WI38 (cell line): ENCODE measurements around the gene ABTB2.
"Not testable (repeated sequence)": the region's sequence is repeated elsewhere in the genome, so short reads cannot be mapped to it uniquely, and the experiment has no call there.

ENCODE experiments used
- H3K4me3 ChIP-seq: 2 replicates; pipeline ENCODE4 v1.5.1; 2011; ENCODE audit warnings: low read depth, mild to moderate bottlenecking, control low read depth, low read length
- TF ChIP-seq, protein P1 (sequence below): IDR thresholded peaks from 2 replicates; pipeline ENCODE4 v1.5.1; 2012; ENCODE audit warnings: low read depth, mild to moderate bottlenecking, control low read depth, low read length

Gene ABTB2

GRCh38 chr11:34397120-34397519 lies 39.3 kb upstream of the ABTB2 start:
- H3K4me3 ChIP-seq = no peak overlapping the region
- TF ChIP-seq, protein P1, sequence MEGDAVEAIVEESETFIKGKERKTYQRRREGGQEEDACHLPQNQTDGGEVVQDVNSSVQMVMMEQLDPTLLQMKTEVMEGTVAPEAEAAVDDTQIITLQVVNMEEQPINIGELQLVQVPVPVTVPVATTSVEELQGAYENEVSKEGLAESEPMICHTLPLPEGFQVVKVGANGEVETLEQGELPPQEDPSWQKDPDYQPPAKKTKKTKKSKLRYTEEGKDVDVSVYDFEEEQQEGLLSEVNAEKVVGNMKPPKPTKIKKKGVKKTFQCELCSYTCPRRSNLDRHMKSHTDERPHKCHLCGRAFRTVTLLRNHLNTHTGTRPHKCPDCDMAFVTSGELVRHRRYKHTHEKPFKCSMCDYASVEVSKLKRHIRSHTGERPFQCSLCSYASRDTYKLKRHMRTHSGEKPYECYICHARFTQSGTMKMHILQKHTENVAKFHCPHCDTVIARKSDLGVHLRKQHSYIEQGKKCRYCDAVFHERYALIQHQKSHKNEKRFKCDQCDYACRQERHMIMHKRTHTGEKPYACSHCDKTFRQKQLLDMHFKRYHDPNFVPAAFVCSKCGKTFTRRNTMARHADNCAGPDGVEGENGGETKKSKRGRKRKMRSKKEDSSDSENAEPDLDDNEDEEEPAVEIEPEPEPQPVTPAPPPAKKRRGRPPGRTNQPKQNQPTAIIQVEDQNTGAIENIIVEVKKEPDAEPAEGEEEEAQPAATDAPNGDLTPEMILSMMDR = no peak

DNA sequence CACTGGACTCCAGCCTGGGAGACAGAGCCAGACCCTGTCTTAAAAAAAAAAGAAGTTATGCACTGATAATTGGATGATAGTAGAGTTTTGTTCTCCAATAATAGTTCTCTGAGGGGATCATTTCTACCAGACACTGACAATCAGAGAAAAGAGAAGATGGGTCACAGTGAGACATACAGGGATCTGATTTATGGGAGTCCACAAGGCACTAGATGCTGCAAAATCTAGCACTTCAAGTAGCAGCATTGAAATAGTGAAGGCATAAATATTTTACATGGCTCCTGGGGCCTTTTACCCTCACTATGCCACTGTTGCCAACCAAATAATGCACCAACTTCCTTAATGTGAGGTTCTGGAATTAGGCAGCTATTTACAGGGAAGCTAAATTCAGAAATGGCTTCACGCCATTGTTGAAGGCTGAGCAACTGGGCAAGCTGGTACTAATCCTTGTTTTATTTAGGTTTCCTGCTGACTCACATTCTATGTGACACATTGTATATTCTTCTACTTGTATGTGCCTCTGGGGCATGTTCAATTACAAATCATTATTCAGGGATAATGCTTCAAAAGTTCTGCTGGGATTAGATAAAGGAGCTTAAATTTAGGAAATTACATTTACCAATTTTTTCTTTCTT lies 38.2 kb upstream of the ABTB2 start:
- no peak overlapping the region for H3K4me3 ChIP-seq
- TF ChIP-seq, protein P1 = no peak

DNA sequence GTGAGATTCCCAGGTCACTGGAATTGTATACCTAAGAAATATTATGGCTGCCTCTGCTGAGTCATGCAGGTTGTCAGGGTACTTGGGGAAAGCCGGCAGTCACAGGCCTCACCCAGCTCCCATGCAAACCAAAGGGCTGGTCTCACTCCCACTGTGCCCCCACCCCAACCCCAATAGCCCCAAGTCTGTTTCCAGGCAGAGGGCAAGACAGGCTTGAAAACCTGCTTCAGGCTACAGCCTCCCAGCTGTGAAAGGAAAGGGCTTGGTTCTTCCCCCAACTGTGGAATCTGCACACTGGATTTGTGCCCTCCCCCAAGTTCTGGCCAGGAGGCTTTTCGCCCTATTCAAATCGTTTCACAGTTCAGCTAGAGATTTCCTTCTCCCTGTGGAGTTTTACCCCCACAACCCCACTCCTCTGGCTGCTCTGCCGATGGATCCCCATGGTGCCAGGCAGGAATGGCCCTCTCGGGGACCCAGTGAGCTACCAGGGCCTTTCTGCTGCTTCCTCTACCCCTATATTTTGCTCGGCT lies 37.0 kb upstream of the ABTB2 start:
- TF ChIP-seq, protein P1 = no peak
- H3K4me3 ChIP-seq = no peak overlapping the region

DNA sequence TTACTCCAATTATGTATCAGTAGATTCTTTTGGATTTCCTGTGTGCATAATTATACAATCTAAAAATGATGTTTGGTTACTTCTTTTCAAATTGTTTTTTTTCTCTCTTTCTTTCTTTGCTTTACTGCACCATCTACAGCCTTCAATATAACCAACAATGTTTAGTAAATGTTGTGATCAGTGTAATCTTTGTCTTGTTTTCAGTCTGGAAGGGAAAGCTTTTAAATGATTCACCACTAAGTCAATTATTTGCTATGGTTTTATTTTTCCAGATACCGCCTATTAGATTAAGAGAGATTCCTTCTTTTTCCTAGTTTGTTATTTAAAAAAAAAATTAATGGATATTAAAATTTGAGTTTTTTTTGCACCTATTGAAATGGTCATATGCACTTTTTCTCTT lies 29.8 kb upstream of the ABTB2 start:
- H3K4me3 ChIP-seq = no peak overlapping the region
- TF ChIP-seq, protein P1 = no peak

- H3K4me3 ChIP-seq = not testable (repeated sequence)
Measured at GRCh38 chr11:34386356-34386755, 28.5 kb upstream of the ABTB2 start.

DNA sequence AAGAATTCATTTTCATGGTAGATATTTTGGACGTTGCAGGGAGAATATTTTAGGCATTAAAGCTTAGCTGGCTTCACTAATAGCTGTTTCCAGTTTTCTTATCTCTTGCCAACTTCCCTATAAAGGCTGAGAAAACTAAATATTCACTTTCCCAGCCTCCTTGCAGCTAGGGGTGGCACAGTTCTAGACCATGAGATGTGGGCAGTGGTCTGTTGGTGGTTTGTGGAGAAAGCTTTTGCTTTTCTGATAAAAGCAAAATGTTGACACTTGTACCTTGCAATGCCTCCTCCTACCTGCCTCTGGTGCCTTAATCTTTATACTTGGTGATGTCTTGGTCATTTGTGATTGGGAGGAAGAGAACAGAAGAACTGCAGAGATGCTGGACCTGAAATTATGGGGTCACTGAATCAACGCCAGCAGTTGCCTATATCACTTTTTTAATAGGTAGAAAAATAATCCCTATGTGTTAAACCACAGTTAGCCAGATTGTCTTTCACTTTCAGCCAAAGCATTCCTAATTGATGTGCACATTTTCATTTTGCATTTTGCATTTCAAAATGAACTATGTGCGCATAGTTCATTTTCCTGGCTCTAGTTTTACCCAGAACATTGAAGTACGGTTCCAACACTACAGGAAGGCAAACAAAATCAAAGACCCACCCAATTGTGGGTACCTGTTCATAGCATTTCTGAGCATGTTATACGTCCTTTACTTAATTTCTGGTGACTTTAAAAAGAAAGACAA lies 24.9 kb upstream of the ABTB2 start:
- TF ChIP-seq, protein P1 = no peak
- no peak overlapping the region for H3K4me3 ChIP-seq

GRCh38 chr11:34381775-34382174 lies 24.0 kb upstream of the ABTB2 start:
- TF ChIP-seq, protein P1 = no peak
- no peak overlapping the region for H3K4me3 ChIP-seq
